H9 (cell line): ENCODE data around the gene PLEKHG3. TPM values are rescaled to one million over a fixed set of nuclear protein-coding genes. Genes with fewer than 3 reads are reported as not detected.
A peak's percentile ranks its signal among the peaks of the same experiment; 100 is the strongest.

ENCODE experiments used
- DNase-seq: peaks from one replicate; pipeline ENCODE4 v3.0.0-alpha.2; 2017
- H2AFZ ChIP-seq: one replicate; pipeline ENCODE4 v1.6.1; 2013; ENCODE audit warnings: mild to moderate bottlenecking, low read length, control low read depth, moderate library complexity
- H2AK5ac ChIP-seq: 2 replicates; pipeline ENCODE4 v1.6.1; 2013; ENCODE audit warnings: low read length, control low read depth, mixed read lengths; ENCODE audit not compliant: insufficient read length
- H2BK120ac ChIP-seq: one replicate; pipeline ENCODE4 v1.6.1; 2013; ENCODE audit warnings: low read depth, mild to moderate bottlenecking, low read length, control low read depth, inconsistent platforms; ENCODE audit not compliant: poor library complexity, severe bottlenecking
- H2BK12ac ChIP-seq: 2 replicates; pipeline ENCODE4 v1.6.1; 2013; ENCODE audit warnings: low read length, control low read depth, mixed read lengths, low read depth; ENCODE audit not compliant: insufficient read length
- H2BK15ac ChIP-seq: 2 replicates; pipeline ENCODE4 v1.6.1; 2013; ENCODE audit warnings: low read depth, low read length, control low read depth
- H2BK20ac ChIP-seq: one replicate; pipeline ENCODE4 v1.6.1; 2013; ENCODE audit warnings: low read depth, mild to moderate bottlenecking, low read length, control low read depth, inconsistent platforms; ENCODE audit not compliant: poor library complexity, severe bottlenecking
- H2BK5ac ChIP-seq: 2 replicates; pipeline ENCODE4 v1.6.1; 2013; ENCODE audit warnings: low read length, control low read depth, mixed read lengths; ENCODE audit not compliant: insufficient read length
- H3K14ac ChIP-seq: 2 replicates; pipeline ENCODE4 v1.6.1; 2013; ENCODE audit warnings: low read length, control low read depth; ENCODE audit not compliant: insufficient read depth
- H3K18ac ChIP-seq: 2 replicates; pipeline ENCODE4 v1.6.1; 2013; ENCODE audit warnings: low read depth, mild to moderate bottlenecking, mixed read lengths, low read length, control low read depth; ENCODE audit not compliant: insufficient read length
- H3K23ac ChIP-seq: 2 replicates; pipeline ENCODE4 v1.6.1; 2013; ENCODE audit warnings: low read length, control low read depth, mixed read lengths, low read depth; ENCODE audit not compliant: insufficient read length
- H3K23me2 ChIP-seq: 2 replicates; pipeline ENCODE4 v1.6.1; 2013; ENCODE audit warnings: low read depth, mild to moderate bottlenecking, mixed read lengths, low read length, control low read depth; ENCODE audit not compliant: insufficient read length, poor library complexity, severe bottlenecking
- H3K27ac ChIP-seq: 2 replicates; pipeline ENCODE4 v1.5.1; 2013; ENCODE audit warnings: low read length, control low read depth, mixed read lengths, low read depth; ENCODE audit not compliant: insufficient read length
- H3K27me3 ChIP-seq: 2 replicates; pipeline ENCODE4 v1.6.1; 2013; ENCODE audit warnings: low read length, control low read depth, inconsistent platforms; ENCODE audit not compliant: insufficient read depth
- H3K4ac ChIP-seq: 2 replicates; pipeline ENCODE4 v1.6.1; 2013; ENCODE audit warnings: low read depth, mild to moderate bottlenecking, control low read depth, inconsistent platforms, low read length, moderate library complexity
- H3K4me1 ChIP-seq: 2 replicates; pipeline ENCODE4 v1.6.1; 2013; ENCODE audit warnings: low read length, control low read depth, inconsistent platforms; ENCODE audit not compliant: insufficient read depth
- H3K4me2 ChIP-seq: 2 replicates; pipeline ENCODE4 v1.6.1; 2013; ENCODE audit warnings: low read length, control low read depth, mixed read lengths; ENCODE audit not compliant: insufficient read length, insufficient read depth
- H3K56ac ChIP-seq: 2 replicates; pipeline ENCODE4 v1.6.1; 2013; ENCODE audit warnings: low read depth, mild to moderate bottlenecking, mixed read lengths, low read length, control low read depth; ENCODE audit not compliant: insufficient read length
- H3K79me1 ChIP-seq: 2 replicates; pipeline ENCODE4 v1.6.1; 2013; ENCODE audit warnings: low read depth, mild to moderate bottlenecking, moderate library complexity, low read length, control low read depth, inconsistent platforms; ENCODE audit not compliant: insufficient read depth, poor library complexity, severe bottlenecking
- H3K79me2 ChIP-seq: 2 replicates; pipeline ENCODE4 v1.6.1; 2013; ENCODE audit warnings: low read length, control low read depth, inconsistent platforms; ENCODE audit not compliant: insufficient read depth
- H3K9ac ChIP-seq: 2 replicates; pipeline ENCODE4 v1.6.1; 2013; ENCODE audit warnings: low read length, control low read depth, mixed read lengths; ENCODE audit not compliant: insufficient read length; ENCODE audit errors: extremely low read depth
- H3K9me3 ChIP-seq: one replicate; pipeline ENCODE4 v1.6.1; 2013; ENCODE audit warnings: low read depth, low read length, inconsistent platforms; ENCODE audit not compliant: control insufficient read depth
- H3T11ph ChIP-seq: one replicate; pipeline ENCODE4 v1.6.1; 2013; ENCODE audit warnings: mild to moderate bottlenecking, low read length, control low read depth, inconsistent platforms
- H4K20me1 ChIP-seq: one replicate; pipeline ENCODE4 v1.6.1; 2013; ENCODE audit not compliant: control insufficient read depth, insufficient read length, insufficient read depth
- H4K5ac ChIP-seq: 2 replicates; pipeline ENCODE4 v1.6.1; 2013; ENCODE audit warnings: low read depth, mild to moderate bottlenecking, mixed read lengths, low read length, control low read depth; ENCODE audit not compliant: insufficient read length
- H4K8ac ChIP-seq: replicated peaks from 2 replicates; pipeline ENCODE4 v1.6.1; 2013; ENCODE audit warnings: low read length, control low read depth, mixed read lengths, low read depth; ENCODE audit not compliant: insufficient read length
- H4K91ac ChIP-seq: 2 replicates; pipeline ENCODE4 v1.6.1; 2013; ENCODE audit warnings: low read depth, mild to moderate bottlenecking, moderate library complexity, mixed read lengths, low read length, control low read depth; ENCODE audit not compliant: insufficient read length
- H3K27ac Mint-ChIP-seq, 3 experiments: 2 replicates in 2 of 3; 3 replicates in 1 of 3; pipeline ENCODE4 v1.8.0; 2020 to 2021; ENCODE audit warnings: mixed read lengths in 3 of 3, mild to moderate bottlenecking in 1 of 3, moderate library complexity in 1 of 3
- H3K27me3 Mint-ChIP-seq: 2 replicates; pipeline ENCODE4 v1.8.0; 2021; ENCODE audit warnings: low read depth, mild to moderate bottlenecking, moderate library complexity, mixed read lengths
- H3K36me3 Mint-ChIP-seq, 3 experiments: 2 replicates in 2 of 3; 3 replicates in 1 of 3; pipeline ENCODE4 v1.8.0; 2020 to 2021; ENCODE audit warnings: low read depth in 3 of 3, mixed read lengths in 3 of 3; ENCODE audit not compliant: insufficient read depth in 1 of 3
- H3K4me1 Mint-ChIP-seq, 2 experiments: 2 replicates each; pipeline ENCODE4 v1.8.0; 2020; ENCODE audit warnings: mixed read lengths in 2 of 2
- H3K4me3 Mint-ChIP-seq, 2 experiments: 2 replicates in 1 of 2; 3 replicates in 1 of 2; pipeline ENCODE4 v1.8.0; 2020 to 2021; ENCODE audit warnings: mild to moderate bottlenecking in 2 of 2, mixed read lengths in 2 of 2, moderate library complexity in 1 of 2
- H3K9me3 Mint-ChIP-seq, 2 experiments: 2 replicates in 1 of 2; 3 replicates in 1 of 2; pipeline ENCODE4 v1.8.0; 2020; ENCODE audit warnings: mild to moderate bottlenecking in 2 of 2, mixed read lengths in 2 of 2, moderate library complexity in 1 of 2
- CTCF ChIP-seq: fragments of 200-600 bp; sonication (generic); conservative IDR thresholded peaks from 3 replicates; pipeline ENCODE4 v1.8.0; 2021; ENCODE audit warnings: antibody characterized with exemption, mild to moderate bottlenecking
- WGBS: extraction: QIAGEN DNeasy Blood & Tissue Kit; methylation state at CpG from one replicate; pipeline ENCODE4 v1.1.7; 2013; ENCODE audit warnings: missing lambda C conversion rate, low lambda C conversion rate, mixed read lengths; ENCODE audit not compliant: insufficient read length; ENCODE audit errors: extremely low coverage; 5-methylcytosine and 5-hydroxymethylcytosine counted together
- total RNA-seq: library from RNA; stranded (reverse); gene quantifications from 2 replicates; pipeline ENCODE4 v1.2.1, GENCODE V29; 2021

PLEKHG3 gene
- total RNA-seq, 1 experiment from 2014 or later, result 48.5 TPM

- no peak overlapping the region for H3K4ac ChIP-seq
- no peak overlapping the region for H2AFZ ChIP-seq
- Mint-ChIP-seq H3K27me3 (no peaks in the 10 kb centered on the region), H3K27ac (peak overlapping the region in 1 of 3 experiments; percentile 57; a peak in 2 of 7 replicates), H3K4me1 (peaks cover 4 to 9% of the 10 kb centered on the region in 2 experiments; a peak in 1 of 4 replicates), H3K9me3 (no peaks in the 10 kb centered on the region), H3K4me3 (no peak overlapping the region), H3K36me3 (peaks cover 25 to 43% (median 34%) of the 10 kb centered on the region in 3 experiments)
- H3K56ac ChIP-seq, result no peak overlapping the region
- no peak overlapping the region for H2BK120ac ChIP-seq
- no peaks in the 10 kb centered on the region for H3K79me1 ChIP-seq
- H3K23me2 ChIP-seq, result no peaks in the 10 kb centered on the region
- H4K5ac ChIP-seq, result no peak overlapping the region
- no peak overlapping the region for H4K91ac ChIP-seq
- H2AK5ac ChIP-seq, result no peak overlapping the region
- H2BK15ac ChIP-seq, result no peak overlapping the region
- no peak overlapping the region for H3K14ac ChIP-seq
- no peak for DNase-seq
- no peak overlapping the region for H4K8ac ChIP-seq
- H3K9ac ChIP-seq, result no peak overlapping the region
- no peaks in the 10 kb centered on the region for H3K79me2 ChIP-seq
- no peak overlapping the region for H2BK20ac ChIP-seq
- no peaks in the 10 kb centered on the region for H4K20me1 ChIP-seq
- no peak overlapping the region for H2BK12ac ChIP-seq
- no peak overlapping the region for H2BK5ac ChIP-seq
- H3T11ph ChIP-seq, result no peak overlapping the region
- H3K27me3 ChIP-seq, result no peaks in the 10 kb centered on the region
- TF ChIP-seq CTCF, result no peak
- no peak overlapping the region for H3K4me2 ChIP-seq
- H3K9me3 ChIP-seq, result no peaks in the 10 kb centered on the region
- no peak overlapping the region for H3K18ac ChIP-seq
- no CpG with 5 or more reads among the region's 5 CpGs for WGBS
- H3K23ac ChIP-seq, result no peak overlapping the region
- no peak overlapping the region for H3K27ac ChIP-seq
- no peaks in the 10 kb centered on the region for H3K4me1 ChIP-seq
Observed at GRCh38 chr14:64747327-64747726, 43.1 kb downstream of the PLEKHG3 start.
